ENCODE data around the gene N4BP2L1. TPM values are rescaled to one million over a fixed set of nuclear protein-coding genes. Genes with fewer than 3 reads are reported as not detected.

Gene N4BP2L1
- total RNA-seq, 1 experiment from 2014 or later: 2.6 TPM

GRCh38 chr13:32431361-32431760 lies 3.4 kb upstream of the N4BP2L1 start:
- Mint-ChIP-seq H3K27me3 (ENCODE audit: unreplicated experiment) (no peaks in the 10 kb centered on the region), H3K36me3 (ENCODE audit: insufficient read depth, unreplicated experiment) (peaks cover 31% of the 10 kb centered on the region), H3K9me3 (ENCODE audit: low read depth, unreplicated experiment) (no peaks in the 10 kb centered on the region), H3K4me3 (ENCODE audit: low read depth, unreplicated experiment) (no peak overlapping the region), H3K4me1 (ENCODE audit: low read depth, unreplicated experiment) (peaks cover 15% of the 10 kb centered on the region), H3K27ac (ENCODE audit: unreplicated experiment) (no peak overlapping the region)
- TF ChIP-seq CTCF (IDR thresholded peaks at IDR 0.05; ENCODE audit: unreplicated experiment): no peak
- no TSS peak for BruUV-seq (replicated peaks)
- no peak for DNase-seq
- intact Hi-C loops (cut with micrococcal nuclease; ENCODE audit: unreplicated experiment): no loop called here
- CTCF ChIA-PET: no interaction called here

GRCh38 chr13:32430018-32430747 lies 2.3 kb upstream of the N4BP2L1 start:
- DNase-seq: no peak
- CTCF ChIA-PET: no interaction called here
- peaks cover 20% of the 10 kb centered on the region for H3K4me1 Mint-ChIP-seq (ENCODE audit: low read depth, unreplicated experiment)
- no TSS peak for BruUV-seq (replicated peaks)
- H3K36me3 Mint-ChIP-seq (ENCODE audit: insufficient read depth, unreplicated experiment): peaks cover 21% of the 10 kb centered on the region
- no peaks in the 10 kb centered on the region for H3K9me3 Mint-ChIP-seq (ENCODE audit: low read depth, unreplicated experiment)
- H3K27ac Mint-ChIP-seq (ENCODE audit: unreplicated experiment): no peak overlapping the region
- H3K4me3 Mint-ChIP-seq (ENCODE audit: low read depth, unreplicated experiment): no peak overlapping the region
- intact Hi-C loops (cut with micrococcal nuclease; ENCODE audit: unreplicated experiment): no loop called here
- H3K27me3 Mint-ChIP-seq (ENCODE audit: unreplicated experiment): no peaks in the 10 kb centered on the region
- no peak for TF ChIP-seq CTCF (IDR thresholded peaks at IDR 0.05; ENCODE audit: unreplicated experiment)

DNA sequence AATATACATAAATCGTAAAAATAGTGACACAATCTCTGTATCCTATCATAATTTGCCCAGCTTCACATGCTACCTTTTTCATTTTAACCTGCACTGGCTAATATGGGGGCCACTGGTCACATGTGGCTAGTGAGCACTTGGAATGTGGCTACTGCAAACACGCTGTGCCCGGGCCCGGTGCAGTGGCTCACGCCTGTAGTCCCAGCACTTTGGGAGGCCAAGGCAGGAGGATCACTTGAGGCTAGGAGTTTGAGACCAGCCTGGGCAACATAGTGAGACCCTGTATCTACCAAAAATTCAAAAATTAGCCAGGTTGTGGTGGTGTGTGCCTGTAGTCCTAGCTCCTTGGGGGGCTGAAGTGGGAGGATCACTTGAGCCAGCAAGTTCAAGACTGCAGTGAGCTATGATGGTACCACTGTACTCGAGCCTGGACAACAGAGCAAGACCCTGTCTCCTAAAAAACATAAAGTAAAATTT lies 1.5 kb upstream of the N4BP2L1 start:
- BruUV-seq (replicated peaks): no TSS peak
- H3K4me3 Mint-ChIP-seq (ENCODE audit: low read depth, unreplicated experiment): no peak overlapping the region
- intact Hi-C loops (cut with micrococcal nuclease; ENCODE audit: unreplicated experiment): no loop called here
- no peaks in the 10 kb centered on the region for H3K27me3 Mint-ChIP-seq (ENCODE audit: unreplicated experiment)
- no peak for DNase-seq
- H3K27ac Mint-ChIP-seq (ENCODE audit: unreplicated experiment): no peak overlapping the region
- H3K36me3 Mint-ChIP-seq (ENCODE audit: insufficient read depth, unreplicated experiment): peaks cover 21% of the 10 kb centered on the region
- TF ChIP-seq CTCF (IDR thresholded peaks at IDR 0.05; ENCODE audit: unreplicated experiment): no peak
- H3K4me1 Mint-ChIP-seq (ENCODE audit: low read depth, unreplicated experiment): peaks cover 20% of the 10 kb centered on the region
- CTCF ChIA-PET: no interaction called here
- no peaks in the 10 kb centered on the region for H3K9me3 Mint-ChIP-seq (ENCODE audit: low read depth, unreplicated experiment)

DNA sequence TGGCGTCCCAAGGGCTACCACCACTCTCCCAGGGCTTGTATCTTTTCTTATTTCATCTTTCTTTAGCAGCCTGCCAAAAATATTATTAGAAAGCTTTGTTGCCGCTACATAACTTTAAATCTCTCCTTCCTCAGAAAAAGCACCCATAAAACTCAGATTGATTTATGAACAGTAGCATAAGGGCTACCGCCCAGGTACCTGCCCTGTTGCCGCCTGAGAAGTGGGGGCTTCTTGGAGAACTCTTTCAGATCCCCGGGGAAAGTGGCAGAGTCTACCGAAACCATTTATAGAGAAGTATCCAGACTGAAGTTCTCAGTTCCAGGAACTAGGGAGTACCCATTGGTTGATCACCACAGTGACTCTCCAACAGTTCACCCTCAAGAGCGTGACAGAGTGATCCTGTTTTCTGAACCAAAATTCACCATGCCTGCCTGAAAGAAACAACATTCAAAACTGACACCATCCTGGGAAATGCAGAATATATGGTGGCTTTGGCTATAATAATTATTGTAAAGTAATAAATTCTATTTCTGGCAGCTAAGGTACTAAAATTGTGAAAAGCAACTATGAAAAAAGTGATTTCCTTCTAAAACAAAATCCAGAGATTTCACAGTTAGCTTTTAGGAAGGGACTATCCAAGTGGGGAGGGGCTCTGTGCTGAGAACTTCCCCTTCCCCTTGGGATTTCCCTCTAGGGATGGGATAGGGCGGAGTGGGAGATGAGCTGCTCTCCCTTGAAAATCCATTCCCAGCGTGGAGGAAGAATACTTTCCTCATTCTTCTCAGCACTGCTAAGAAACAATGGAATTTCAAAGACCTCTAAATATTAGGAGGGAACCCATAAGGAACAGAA lies 877 bp upstream of the N4BP2L1 start:
- no TSS peak for BruUV-seq (replicated peaks)
- DNase-seq: no peak
- no peak for TF ChIP-seq CTCF (IDR thresholded peaks at IDR 0.05; ENCODE audit: unreplicated experiment)
- CTCF ChIA-PET: interaction anchor here (0.8 kb wide), 1 partner anchor 10 kb away, joined by 3 read pairs; no protein-coding TSS in a partner anchor
- Mint-ChIP-seq H3K4me3 (ENCODE audit: low read depth, unreplicated experiment) (peak overlapping the region; percentile 69), H3K36me3 (ENCODE audit: insufficient read depth, unreplicated experiment) (peaks cover 21% of the 10 kb centered on the region), H3K27ac (ENCODE audit: unreplicated experiment) (no peak overlapping the region), H3K9me3 (ENCODE audit: low read depth, unreplicated experiment) (no peaks in the 10 kb centered on the region), H3K27me3 (ENCODE audit: unreplicated experiment) (no peaks in the 10 kb centered on the region), H3K4me1 (ENCODE audit: low read depth, unreplicated experiment) (peaks cover 20% of the 10 kb centered on the region)
- intact Hi-C loops (cut with micrococcal nuclease; ENCODE audit: unreplicated experiment): no loop called here
